ENCODE data around the gene ARPC5.

The ARPC5 gene

GRCh38 chr1:183585038-183585437, 50.5 kb downstream of the ARPC5 start:
- DNase-seq (ENCODE audit: low spot score) = peak; percentile 86

- no peak for DNase-seq (ENCODE audit: low spot score)
Measured at GRCh38 chr1:183584147-183584546, 51.4 kb downstream of the ARPC5 start.

DNA sequence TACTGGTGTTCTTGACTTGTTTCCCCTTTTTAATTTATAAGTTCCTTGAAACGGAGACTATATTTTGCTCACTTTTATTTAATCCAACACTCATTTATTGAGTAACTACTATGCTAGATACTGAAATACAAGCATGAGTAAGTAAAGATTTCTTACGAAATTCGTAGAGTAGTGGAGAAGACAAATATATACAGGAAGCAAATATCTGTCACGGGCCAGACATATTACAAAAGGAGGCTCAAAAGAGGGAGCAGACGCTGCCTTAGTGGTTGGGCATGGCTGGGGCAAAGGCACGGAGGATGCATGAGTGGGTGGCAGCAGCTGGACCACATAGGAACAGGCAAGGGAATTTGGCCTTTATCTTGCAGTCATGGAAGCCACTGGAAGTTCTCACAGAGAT, 52.1 kb downstream of the ARPC5 start:
- DNase-seq (ENCODE audit: low spot score) = no peak

DNA sequence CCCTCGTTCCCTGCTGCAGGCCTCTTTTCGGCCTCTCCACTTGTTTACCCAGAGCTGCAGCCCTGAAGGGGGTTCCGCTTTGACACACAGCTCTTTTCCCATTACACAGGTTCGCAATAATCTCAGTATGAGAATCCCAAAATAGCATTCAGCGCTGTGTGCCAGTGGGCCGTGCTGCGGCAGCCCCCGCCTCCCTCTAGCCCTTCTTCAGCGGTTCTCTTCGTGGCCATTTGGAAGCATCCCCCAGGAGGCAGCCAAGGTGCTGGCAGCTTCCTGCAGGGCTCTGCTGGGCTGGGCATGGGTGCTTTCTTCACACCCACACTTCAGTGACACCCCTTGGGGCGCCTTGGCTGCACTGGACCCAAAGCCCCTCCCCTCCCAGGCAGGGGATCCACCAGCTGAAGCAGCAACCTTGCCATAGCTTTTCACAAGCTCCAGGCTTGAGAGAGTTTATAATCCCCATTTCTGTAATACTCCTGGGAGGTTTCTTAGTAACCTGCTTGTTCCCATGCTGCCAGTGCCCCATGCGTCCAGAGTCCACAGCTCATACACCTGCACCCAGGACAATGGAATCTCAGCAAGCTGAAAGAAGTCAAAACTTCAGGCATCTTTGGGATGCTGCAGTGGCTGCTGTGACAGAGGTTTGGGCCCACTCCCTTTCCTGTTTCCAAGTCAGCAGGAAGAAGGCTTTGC, 53.4 kb downstream of the ARPC5 start:
- DNase-seq (ENCODE audit: low spot score) = no peak

- peak; percentile 74 for DNase-seq (ENCODE audit: low spot score)
Measured at GRCh38 chr1:183580281-183580682, 55.3 kb downstream of the ARPC5 start.

DNA sequence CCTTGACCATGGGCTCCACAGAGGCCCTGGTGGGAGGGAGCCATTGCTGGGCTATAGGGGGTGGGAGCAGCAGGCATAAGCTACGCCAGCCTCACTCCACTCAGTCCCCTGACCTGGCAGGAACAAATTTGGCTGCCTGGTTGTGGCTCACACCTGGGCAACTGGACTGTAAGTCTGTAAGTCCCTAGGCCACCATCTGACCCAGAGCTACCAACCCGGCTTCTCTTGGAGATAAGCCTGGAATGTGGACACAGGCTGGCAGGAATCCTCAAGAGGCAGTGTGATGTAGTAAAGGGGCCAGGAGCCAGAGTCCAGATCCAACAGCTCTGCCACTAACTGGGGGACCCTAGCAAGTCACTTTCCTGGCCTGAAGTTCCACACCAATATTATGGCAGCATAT, 56.7 kb downstream of the ARPC5 start:
- no peak for DNase-seq (ENCODE audit: low spot score)

DNA sequence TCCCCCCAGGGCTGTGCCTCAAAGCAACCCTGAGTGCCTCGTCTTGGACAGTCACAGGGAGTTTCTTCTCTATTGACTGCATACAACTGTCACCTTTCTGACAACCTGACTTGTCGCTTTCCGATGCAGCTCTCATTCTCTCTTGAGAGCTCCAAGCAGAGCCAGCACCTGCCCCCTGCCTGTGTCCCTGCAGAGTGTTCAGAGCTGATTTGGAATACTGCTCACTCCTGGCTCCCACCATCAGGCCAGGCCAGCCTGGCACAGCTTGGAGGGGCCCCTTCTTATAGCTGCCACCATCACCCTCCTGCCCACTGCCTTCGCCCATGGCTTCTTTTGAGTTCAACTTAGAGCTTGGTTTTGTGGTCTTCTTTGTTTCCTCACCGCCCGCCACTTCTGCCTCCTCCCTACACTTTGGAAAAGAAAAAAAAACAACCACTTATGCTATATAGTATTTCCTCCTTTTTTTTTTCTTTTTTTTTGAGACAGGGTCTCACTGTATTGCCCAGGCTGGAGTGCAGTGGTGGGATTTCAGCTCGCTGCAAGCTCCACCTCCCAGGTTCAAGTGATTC, 57.6 kb downstream of the ARPC5 start:
- DNase-seq (ENCODE audit: low spot score) = no peak

DNA sequence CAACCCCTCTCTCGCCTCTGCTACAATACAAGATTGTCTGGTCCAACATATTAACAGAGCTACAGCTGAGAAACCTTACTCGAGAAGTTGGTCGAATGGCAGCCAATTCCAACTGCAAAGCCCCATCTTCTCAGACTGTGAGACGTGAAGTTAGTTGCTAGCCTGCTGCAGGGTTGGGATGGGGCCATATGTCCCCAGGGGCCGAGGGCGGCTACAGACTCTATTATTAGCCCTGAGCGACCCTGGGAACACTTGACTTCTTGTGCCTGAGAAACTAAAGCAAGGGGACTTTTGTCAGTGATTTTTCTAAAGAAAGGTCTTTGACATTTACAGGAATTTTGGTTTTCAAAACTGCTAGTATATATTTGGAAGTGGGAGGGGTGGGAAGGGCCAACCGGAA, 59.0 kb downstream of the ARPC5 start:
- DNase-seq (ENCODE audit: low spot score) = no peak

GRCh38 chr1:183575606-183576005, 60.0 kb downstream of the ARPC5 start:
- DNase-seq (ENCODE audit: low spot score) = no peak

- no peak for DNase-seq (ENCODE audit: low spot score)
Measured at GRCh38 chr1:183572721-183573120, 62.9 kb downstream of the ARPC5 start.

GRCh38 chr1:183571678-183572268, 63.8 kb downstream of the ARPC5 start:
- DNase-seq (ENCODE audit: low spot score) = no peak

Measured in SW480 (cell line).